Upper lobe of left lung (tissue), 6 donors: ENCODE measurements around the gene COL20A1. TPM values are rescaled to one million over a fixed set of nuclear protein-coding genes. Genes with fewer than 3 reads are reported as not detected.

Experiments
- ATAC-seq, 2 donors: fragments of 200-7000 bp; cut with Tn5 transposase; one replicate each; pipeline ENCODE4 v1.9.1; 2022; ENCODE audit warnings: mild to moderate bottlenecking in 2 of 2, moderate library complexity in 2 of 2; ENCODE audit not compliant: low FRiP score in 2 of 2
- DNase-seq, 2 donors: peaks; one replicate each; pipeline ENCODE4 v3.0.0-alpha.2; 2019 to 2020
- H3K27ac ChIP-seq, 4 donors: fragments of 200-600 bp; sonication (generic); one replicate each; pipeline ENCODE4 v1.5.1; 2016 to 2019
- H3K27me3 ChIP-seq, 4 donors: fragments of 200-600 bp; sonication (generic); one replicate each; pipeline ENCODE4 v1.5.1; 2017 to 2019
- H3K36me3 ChIP-seq, 4 donors: fragments of 200-600 bp; sonication (generic); one replicate each; pipeline ENCODE4 v1.5.1; 2016 to 2019
- H3K4me1 ChIP-seq, 4 donors: fragments of 200-600 bp; sonication (generic); one replicate each; pipeline ENCODE4 v1.5.1; 2018 to 2019
- H3K4me3 ChIP-seq, 4 donors: fragments of 200-600 bp; sonication (generic); one replicate each; pipeline ENCODE4 v1.5.1; 2017 to 2019; ENCODE audit warnings: mild to moderate bottlenecking in 2 of 4, moderate library complexity in 1 of 4
- H3K9me3 ChIP-seq, 4 donors: fragments of 200-600 bp; sonication (generic); one replicate each; pipeline ENCODE4 v1.5.1; 2018 to 2019
- EP300 ChIP-seq, 4 donors: sonication (generic); formaldehyde crosslinking; IDR thresholded peaks; one replicate each; pipeline ENCODE4 v1.5.1; 2017; ENCODE audit warnings: antibody characterized with exemption in 4 of 4, control low read depth in 2 of 4
- POLR2A ChIP-seq, 4 donors: fragments of 450-650 bp; IDR thresholded peaks; one replicate each; pipeline ENCODE4 v1.5.1; 2016 to 2017; ENCODE audit warnings: antibody characterized with exemption in 4 of 4, mild to moderate bottlenecking in 2 of 4
- POLR2AphosphoS5 ChIP-seq, 2 donors: sonication (generic); formaldehyde crosslinking; IDR thresholded peaks; one replicate each; pipeline ENCODE4 v1.5.1; 2017; ENCODE audit warnings: antibody characterized with exemption in 2 of 2
- WGBS, 2 donors: methylation state at CpG; one replicate each; pipeline ENCODE4 v1.1.5; 2017 to 2018; 5-methylcytosine and 5-hydroxymethylcytosine counted together
- total RNA-seq, 6 donors: library from RNA; depleted of rRNA in 4 of 6; stranded (reverse); fragments of >200 nt in 4 of 6; gene quantifications; one replicate each; pipeline versions ENCODE4 v1.1.0 to v1.2.1, GENCODE V29; 2016 to 2021
- TF ChIP-seq, protein P1 (sequence below), 6 experiments: fragments of 450-650 bp in 4 of 6; fragments of 200-600 bp in 2 of 6; sonication (generic) in 2 of 6; IDR thresholded peaks; one replicate each; pipeline ENCODE4 v1.5.1; 2016 to 2019; ENCODE audit warnings: antibody characterized with exemption in 6 of 6
- donor health status: DM: no; HTN: no; CAD: no; lungs with moderate emphysema.
- donor health status: DM: no; HTN: yes; CAD: no; lungs with severe emphysema.

COL20A1 gene
- total RNA-seq, 6 donors from 2014 or later = 0.03 TPM; not detected in 5

DNA sequence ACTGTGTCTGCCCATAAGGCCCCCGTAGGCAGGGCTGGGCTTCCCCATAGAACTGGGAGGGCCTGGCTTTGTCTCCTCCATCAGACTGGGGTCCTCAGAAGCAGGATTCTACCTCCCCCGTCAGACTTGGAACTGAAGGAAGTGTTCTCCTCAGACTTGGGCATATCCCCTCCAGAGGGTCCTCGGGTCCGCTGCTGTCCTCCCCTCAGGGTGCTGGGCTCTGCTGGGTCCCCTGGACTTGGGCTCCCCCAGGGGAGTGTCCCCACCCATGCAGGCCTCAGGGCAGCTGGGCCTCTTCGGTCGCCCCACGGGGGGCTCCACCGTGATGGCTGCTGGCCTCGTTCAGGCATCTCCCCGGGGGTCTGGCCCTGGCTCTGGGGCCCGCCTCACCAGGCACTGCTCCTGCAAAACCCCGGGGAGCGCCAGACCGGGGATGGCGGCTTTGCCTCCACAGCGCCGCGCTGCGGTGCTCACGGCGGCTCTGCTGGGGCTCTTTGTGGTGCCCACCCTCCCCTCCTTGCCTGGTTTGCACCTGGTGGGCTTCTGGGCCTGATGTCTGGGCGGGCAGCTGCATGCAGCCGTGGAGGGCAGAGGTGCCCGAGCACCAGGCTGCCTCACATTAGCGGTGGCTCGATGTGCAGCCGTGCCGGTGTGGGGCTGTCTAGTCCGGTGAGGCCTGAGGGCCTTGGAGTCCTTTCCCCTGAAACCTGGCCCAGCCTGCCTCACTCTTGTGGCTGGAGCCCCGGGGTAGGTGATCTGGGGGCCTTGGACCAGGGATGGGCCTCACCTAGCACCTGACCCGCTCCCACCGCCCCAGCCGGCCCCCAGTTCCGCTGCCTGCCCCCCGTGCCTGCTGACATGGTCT lies 13.9 kb downstream of the COL20A1 start:
- Histone ChIP-seq H3K4me1 (peaks cover 0 to 8% (median 0%) of the 10 kb centered on the region in 4 donors), H3K36me3 (no peaks in the 10 kb centered on the region), H3K27ac (no peak overlapping the region), H3K4me3 (no peak overlapping the region), H3K9me3 (peaks cover 0 to 3% (median 0%) of the 10 kb centered on the region in 4 donors), H3K27me3 (peaks cover 0 to 18% (median 3%) of the 10 kb centered on the region in 4 donors)
- ATAC-seq (peak in 1 of 2 donors; percentile 11), DNase-seq (peak in 1 of 2 donors; percentile 78)
- TF ChIP-seq, protein P1, sequence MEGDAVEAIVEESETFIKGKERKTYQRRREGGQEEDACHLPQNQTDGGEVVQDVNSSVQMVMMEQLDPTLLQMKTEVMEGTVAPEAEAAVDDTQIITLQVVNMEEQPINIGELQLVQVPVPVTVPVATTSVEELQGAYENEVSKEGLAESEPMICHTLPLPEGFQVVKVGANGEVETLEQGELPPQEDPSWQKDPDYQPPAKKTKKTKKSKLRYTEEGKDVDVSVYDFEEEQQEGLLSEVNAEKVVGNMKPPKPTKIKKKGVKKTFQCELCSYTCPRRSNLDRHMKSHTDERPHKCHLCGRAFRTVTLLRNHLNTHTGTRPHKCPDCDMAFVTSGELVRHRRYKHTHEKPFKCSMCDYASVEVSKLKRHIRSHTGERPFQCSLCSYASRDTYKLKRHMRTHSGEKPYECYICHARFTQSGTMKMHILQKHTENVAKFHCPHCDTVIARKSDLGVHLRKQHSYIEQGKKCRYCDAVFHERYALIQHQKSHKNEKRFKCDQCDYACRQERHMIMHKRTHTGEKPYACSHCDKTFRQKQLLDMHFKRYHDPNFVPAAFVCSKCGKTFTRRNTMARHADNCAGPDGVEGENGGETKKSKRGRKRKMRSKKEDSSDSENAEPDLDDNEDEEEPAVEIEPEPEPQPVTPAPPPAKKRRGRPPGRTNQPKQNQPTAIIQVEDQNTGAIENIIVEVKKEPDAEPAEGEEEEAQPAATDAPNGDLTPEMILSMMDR (IDR thresholded peaks at IDR 0.05) = no peak
- TF ChIP-seq EP300 (IDR thresholded peaks at IDR 0.05) (no peak), POLR2AphosphoS5 (IDR thresholded peaks at IDR 0.05) (no peak), POLR2A (IDR thresholded peaks at IDR 0.05) (no peak)
- 82 to 85% methylated on average over 23 to 27 of the region's 35 CpGs for WGBS, 2 donors

GRCh38 chr20:63307538-63308217 lies 14.7 kb downstream of the COL20A1 start:
- no peaks in the 10 kb centered on the region for H3K36me3 ChIP-seq
- H3K27me3 ChIP-seq = peaks cover 0 to 18% (median 3%) of the 10 kb centered on the region in 4 donors
- peaks cover 0 to 8% (median 5%) of the 10 kb centered on the region in 4 donors for H3K4me1 ChIP-seq
- WGBS, 2 donors = 66 to 73% methylated on average over 6 to 23 of the region's 23 CpGs
- no peak for ATAC-seq
- peak in 1 of 2 donors; percentile 59 for DNase-seq
- no peak overlapping the region for H3K4me3 ChIP-seq
- H3K27ac ChIP-seq = no peak overlapping the region
- no peaks in the 10 kb centered on the region for H3K9me3 ChIP-seq
- TF ChIP-seq POLR2AphosphoS5 (IDR thresholded peaks at IDR 0.05) (no peak), EP300 (IDR thresholded peaks at IDR 0.05) (no peak), POLR2A (IDR thresholded peaks at IDR 0.05) (no peak)
- TF ChIP-seq, protein P1 (IDR thresholded peaks at IDR 0.05) = no peak

GRCh38 chr20:63308218-63308911 lies 15.4 kb downstream of the COL20A1 start:
- DNase-seq = peak in 1 of 2 donors; percentile 75
- H3K4me1 ChIP-seq = peaks cover 0 to 8% (median 5%) of the 10 kb centered on the region in 4 donors
- 79 to 81% methylated on average over 20 to 22 of the region's 30 CpGs for WGBS, 2 donors
- H3K27me3 ChIP-seq = peaks cover 0 to 18% (median 3%) of the 10 kb centered on the region in 4 donors
- no peak for ATAC-seq
- H3K36me3 ChIP-seq = no peaks in the 10 kb centered on the region
- TF ChIP-seq POLR2A (IDR thresholded peaks at IDR 0.05) (no peak), EP300 (IDR thresholded peaks at IDR 0.05) (no peak), POLR2AphosphoS5 (IDR thresholded peaks at IDR 0.05) (no peak)
- TF ChIP-seq, protein P1 (IDR thresholded peaks at IDR 0.05) = no peak
- no peaks in the 10 kb centered on the region for H3K9me3 ChIP-seq
- no peak overlapping the region for H3K4me3 ChIP-seq
- H3K27ac ChIP-seq = no peak overlapping the region

GRCh38 chr20:63309261-63310071 lies 16.5 kb downstream of the COL20A1 start:
- Histone ChIP-seq H3K4me1 (peaks cover 0 to 8% (median 5%) of the 10 kb centered on the region in 4 donors), H3K36me3 (no peaks in the 10 kb centered on the region), H3K27me3 (peaks cover 0 to 18% (median 3%) of the 10 kb centered on the region in 4 donors), H3K27ac (no peak overlapping the region), H3K4me3 (no peak overlapping the region), H3K9me3 (no peaks in the 10 kb centered on the region)
- peak in 1 of 2 donors; percentile 80 for DNase-seq
- 24 to 35% methylated on average over 10 to 21 of the region's 35 CpGs for WGBS, 2 donors
- peak in 1 of 2 donors; percentile 54 for ATAC-seq
- TF ChIP-seq POLR2A (IDR thresholded peaks at IDR 0.05) (no peak), EP300 (IDR thresholded peaks at IDR 0.05) (no peak)
- TF ChIP-seq, protein P1 (IDR thresholded peaks at IDR 0.05) = peak; percentile 69 to 88 (median 78)
